ENCODE results near the gene DTX3. TPM values are rescaled to one million over a fixed set of nuclear protein-coding genes. Genes with fewer than 3 reads are reported as not detected.

The DTX3 gene
- polyA plus RNA-seq, 3 donors: 0.08 to 1.3 TPM; not detected in 1

- Mint-ChIP-seq H3K9me3 (peaks cover 0 to 25% (median 3%) of the 10 kb centered on the region in 7 donors), H3K36me3 (peaks cover 13 to 14% of the 10 kb centered on the region in 2 donors), H3K27me3 (ENCODE audit: low read depth in 3 of 3) (peaks cover 57 to 68% (median 63%) of the 10 kb centered on the region in 3 donors), H3K27ac (no peak overlapping the region), H3K4me3 (no peak overlapping the region), H3K4me1 (peaks cover 27% of the 10 kb centered on the region)
- TF ChIP-seq CTCF (IDR thresholded peaks at IDR 0.05): no peak
- H3K4me3 ChIP-seq (replicated peaks in 1 of 3; ENCODE audit: low read depth in 2 of 3, low read length in 3 of 3): no peak overlapping the region
- no peak overlapping the region for H2AFZ ChIP-seq (ENCODE audit: insufficient read depth, low read depth, low read length, poor library complexity, severe bottlenecking)
- intact Hi-C loops (cut with micrococcal nuclease): no loop called here
- H3K36me3 ChIP-seq (replicated peaks in 1 of 2; ENCODE audit: control insufficient read depth in 1 of 2, insufficient read depth in 2 of 2, low read length in 2 of 2): peaks cover 5 to 7% of the 10 kb centered on the region in 2 donors
- H3K4me1 ChIP-seq (ENCODE audit: control insufficient read depth in 1 of 2, insufficient read depth in 2 of 2, low read length in 2 of 2): peaks cover 22 to 29% of the 10 kb centered on the region in 2 donors
- H3K9me3 ChIP-seq (replicated peaks in 1 of 2; ENCODE audit: control insufficient read depth in 1 of 2, insufficient read depth in 1 of 2, low read length in 2 of 2): peaks cover 0 to 5% of the 10 kb centered on the region in 2 donors
- no peak overlapping the region for H3K4me2 ChIP-seq (replicated peaks; ENCODE audit: extremely low read depth, low read length, poor library complexity, severe bottlenecking)
- H3K9ac ChIP-seq (ENCODE audit: insufficient read depth, low read length, poor library complexity, severe bottlenecking): no peak overlapping the region
- no peaks in the 10 kb centered on the region for H3K79me2 ChIP-seq (ENCODE audit: insufficient read depth, low read length)
- H3K27me3 ChIP-seq (ENCODE audit: control insufficient read depth in 2 of 2, insufficient read depth in 2 of 2, low read length in 2 of 2): peaks cover 26 to 66% of the 10 kb centered on the region in 2 donors
- DNase-seq: no peak
- 76% methylated on average over 3 of the region's 11 CpGs for WGBS (ENCODE audit: insufficient coverage)
- no peaks in the 10 kb centered on the region for H4K20me1 ChIP-seq (ENCODE audit: insufficient read depth, low read length)
- H3K27ac ChIP-seq (ENCODE audit: low read depth in 1 of 2, low read length in 2 of 2): no peak overlapping the region
These were observed 2.2 kb downstream of the DTX3 start for GRCh38 chr12:57606821-57607220.

DNA sequence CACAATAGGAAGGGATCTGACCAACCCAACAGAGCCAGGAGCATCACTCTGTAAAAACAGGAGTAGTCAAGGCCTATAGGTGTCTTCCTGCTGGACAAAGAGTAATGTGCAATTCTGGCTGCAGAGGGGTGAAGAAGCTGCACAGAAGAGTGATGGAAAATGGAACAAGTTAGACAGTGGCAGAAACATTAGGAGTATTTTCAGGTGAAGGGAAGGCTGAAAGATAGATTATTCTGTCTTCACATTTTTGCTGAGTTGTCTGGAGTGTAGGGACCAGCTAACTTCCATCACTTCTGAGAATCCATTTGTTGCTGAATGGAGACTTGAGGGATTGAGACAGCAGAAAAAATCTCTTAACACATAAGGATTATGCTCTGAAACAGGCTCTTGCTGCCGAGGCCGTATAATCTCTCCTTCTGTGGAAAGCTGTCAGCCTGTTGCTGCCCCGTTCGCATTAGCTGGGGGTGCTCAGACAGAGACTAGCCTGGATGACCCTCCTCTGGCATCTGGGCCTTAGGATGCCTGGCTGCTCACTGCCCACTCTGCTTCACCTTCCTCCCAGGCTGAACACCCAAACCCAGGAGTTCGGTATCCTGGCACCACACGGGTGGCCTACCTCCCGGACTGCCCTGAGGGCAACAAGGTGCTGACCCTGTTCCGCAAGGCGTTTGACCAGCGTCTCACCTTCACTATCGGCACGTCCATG lies 3.5 kb downstream of the DTX3 start:
- H4K20me1 ChIP-seq (ENCODE audit: insufficient read depth, low read length): no peaks in the 10 kb centered on the region
- Mint-ChIP-seq H3K9me3 (peaks cover 0 to 26% (median 3%) of the 10 kb centered on the region in 7 donors), H3K27ac (no peak overlapping the region), H3K4me3 (no peak overlapping the region), H3K4me1 (peaks cover 29% of the 10 kb centered on the region), H3K27me3 (ENCODE audit: low read depth in 3 of 3) (peaks cover 70 to 76% (median 75%) of the 10 kb centered on the region in 3 donors), H3K36me3 (peaks cover 0 to 2% of the 10 kb centered on the region in 2 donors)
- H2AFZ ChIP-seq (ENCODE audit: insufficient read depth, low read depth, low read length, poor library complexity, severe bottlenecking): no peak overlapping the region
- peaks cover 0 to 5% of the 10 kb centered on the region in 2 donors for H3K9me3 ChIP-seq (replicated peaks in 1 of 2; ENCODE audit: control insufficient read depth in 1 of 2, insufficient read depth in 1 of 2, low read length in 2 of 2)
- H3K4me2 ChIP-seq (replicated peaks; ENCODE audit: extremely low read depth, low read length, poor library complexity, severe bottlenecking): no peak overlapping the region
- H3K79me2 ChIP-seq (ENCODE audit: insufficient read depth, low read length): no peaks in the 10 kb centered on the region
- intact Hi-C loops (cut with micrococcal nuclease): no loop called here
- H3K27ac ChIP-seq (ENCODE audit: low read depth in 1 of 2, low read length in 2 of 2): no peak overlapping the region
- no peak for DNase-seq
- no peak overlapping the region for H3K4me3 ChIP-seq (replicated peaks in 1 of 3; ENCODE audit: low read depth in 2 of 3, low read length in 3 of 3)
- no peak overlapping the region for H3K9ac ChIP-seq (ENCODE audit: insufficient read depth, low read length, poor library complexity, severe bottlenecking)
- H3K27me3 ChIP-seq (ENCODE audit: control insufficient read depth in 2 of 2, insufficient read depth in 2 of 2, low read length in 2 of 2): peaks cover 37 to 79% of the 10 kb centered on the region in 2 donors
- no peak for TF ChIP-seq CTCF (IDR thresholded peaks at IDR 0.05)
- peaks cover 22 to 31% of the 10 kb centered on the region in 2 donors for H3K4me1 ChIP-seq (ENCODE audit: control insufficient read depth in 1 of 2, insufficient read depth in 2 of 2, low read length in 2 of 2)
- 96% methylated on average over 12 of the region's 12 CpGs for WGBS (ENCODE audit: insufficient coverage)
- no peaks in the 10 kb centered on the region for H3K36me3 ChIP-seq (replicated peaks in 1 of 2; ENCODE audit: control insufficient read depth in 1 of 2, insufficient read depth in 2 of 2, low read length in 2 of 2)
